Measurements from ENCODE around the gene ARMC8.

The ARMC8 gene

GRCh38 chr3:138220242-138220641 lies 33.1 kb downstream of the ARMC8 start:
- TF ChIP-seq GABPA (IDR thresholded peaks at IDR 0.05; ENCODE audit: low read depth) (no peak), SPI1 (IDR thresholded peaks at IDR 0.05; ENCODE audit: borderline replicate concordance, low read depth) (no peak), POLR2AphosphoS5 (IDR thresholded peaks at IDR 0.05; ENCODE audit: low read depth) (no peak), CTCF (IDR thresholded peaks at IDR 0.05; ENCODE audit: insufficient read depth, low read length) (no peak)
- TF ChIP-seq, protein P1, sequence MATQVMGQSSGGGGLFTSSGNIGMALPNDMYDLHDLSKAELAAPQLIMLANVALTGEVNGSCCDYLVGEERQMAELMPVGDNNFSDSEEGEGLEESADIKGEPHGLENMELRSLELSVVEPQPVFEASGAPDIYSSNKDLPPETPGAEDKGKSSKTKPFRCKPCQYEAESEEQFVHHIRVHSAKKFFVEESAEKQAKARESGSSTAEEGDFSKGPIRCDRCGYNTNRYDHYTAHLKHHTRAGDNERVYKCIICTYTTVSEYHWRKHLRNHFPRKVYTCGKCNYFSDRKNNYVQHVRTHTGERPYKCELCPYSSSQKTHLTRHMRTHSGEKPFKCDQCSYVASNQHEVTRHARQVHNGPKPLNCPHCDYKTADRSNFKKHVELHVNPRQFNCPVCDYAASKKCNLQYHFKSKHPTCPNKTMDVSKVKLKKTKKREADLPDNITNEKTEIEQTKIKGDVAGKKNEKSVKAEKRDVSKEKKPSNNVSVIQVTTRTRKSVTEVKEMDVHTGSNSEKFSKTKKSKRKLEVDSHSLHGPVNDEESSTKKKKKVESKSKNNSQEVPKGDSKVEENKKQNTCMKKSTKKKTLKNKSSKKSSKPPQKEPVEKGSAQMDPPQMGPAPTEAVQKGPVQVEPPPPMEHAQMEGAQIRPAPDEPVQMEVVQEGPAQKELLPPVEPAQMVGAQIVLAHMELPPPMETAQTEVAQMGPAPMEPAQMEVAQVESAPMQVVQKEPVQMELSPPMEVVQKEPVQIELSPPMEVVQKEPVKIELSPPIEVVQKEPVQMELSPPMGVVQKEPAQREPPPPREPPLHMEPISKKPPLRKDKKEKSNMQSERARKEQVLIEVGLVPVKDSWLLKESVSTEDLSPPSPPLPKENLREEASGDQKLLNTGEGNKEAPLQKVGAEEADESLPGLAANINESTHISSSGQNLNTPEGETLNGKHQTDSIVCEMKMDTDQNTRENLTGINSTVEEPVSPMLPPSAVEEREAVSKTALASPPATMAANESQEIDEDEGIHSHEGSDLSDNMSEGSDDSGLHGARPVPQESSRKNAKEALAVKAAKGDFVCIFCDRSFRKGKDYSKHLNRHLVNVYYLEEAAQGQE (IDR thresholded peaks at IDR 0.05; ENCODE audit: insufficient replicate concordance, low read depth) = no peak
- H3K27ac ChIP-seq (replicated peaks) = peak overlapping the region; percentile 21
- H3K27me3 ChIP-seq (ENCODE audit: insufficient read depth, poor library complexity, severe bottlenecking) = no peaks in the 10 kb centered on the region
- no peak for DNase-seq (ENCODE audit: low read depth in 1 of 2, low spot score in 1 of 2)
- no peak overlapping the region for H3K4me3 ChIP-seq (replicated peaks; ENCODE audit: insufficient read depth, low read length)

GRCh38 chr3:138220788-138221187 lies 33.7 kb downstream of the ARMC8 start:
- Histone ChIP-seq H3K4me3 (replicated peaks; ENCODE audit: insufficient read depth, low read length) (no peak overlapping the region), H3K27ac (replicated peaks) (peak overlapping the region; percentile 86), H3K27me3 (ENCODE audit: insufficient read depth, poor library complexity, severe bottlenecking) (no peaks in the 10 kb centered on the region)
- DNase-seq (ENCODE audit: low read depth in 1 of 2, low spot score in 1 of 2) = no peak
- TF ChIP-seq, protein P1 (IDR thresholded peaks at IDR 0.05; ENCODE audit: insufficient replicate concordance, low read depth) = no peak
- TF ChIP-seq GABPA (IDR thresholded peaks at IDR 0.05; ENCODE audit: low read depth) (no peak), CTCF (IDR thresholded peaks at IDR 0.05; ENCODE audit: insufficient read depth, low read length) (no peak), POLR2AphosphoS5 (IDR thresholded peaks at IDR 0.05; ENCODE audit: low read depth) (no peak), SPI1 (IDR thresholded peaks at IDR 0.05; ENCODE audit: borderline replicate concordance, low read depth) (no peak)

GRCh38 chr3:138222131-138222941 lies 35.2 kb downstream of the ARMC8 start:
- TF ChIP-seq CTCF (IDR thresholded peaks at IDR 0.05; ENCODE audit: insufficient read depth, low read length) (no peak), POLR2AphosphoS5 (IDR thresholded peaks at IDR 0.05; ENCODE audit: low read depth) (no peak), SPI1 (IDR thresholded peaks at IDR 0.05; ENCODE audit: borderline replicate concordance, low read depth) (no peak), GABPA (IDR thresholded peaks at IDR 0.05; ENCODE audit: low read depth) (0 out of 2 replicates have a peak, but pooled peaks have one; percentile 34)
- TF ChIP-seq, protein P1 (IDR thresholded peaks at IDR 0.05; ENCODE audit: insufficient replicate concordance, low read depth) = no peak
- Histone ChIP-seq H3K4me3 (replicated peaks; ENCODE audit: insufficient read depth, low read length) (no peak overlapping the region), H3K27ac (replicated peaks) (peak overlapping the region; percentile 86), H3K27me3 (ENCODE audit: insufficient read depth, poor library complexity, severe bottlenecking) (no peaks in the 10 kb centered on the region)
- peak; percentile 29 to 72 for DNase-seq (ENCODE audit: low read depth in 1 of 2, low spot score in 1 of 2)

Data from HL-60 (cell line).